Ramos (cell line): ENCODE results near the gene VSIG10L.

Source experiments
- in situ Hi-C: fragments of 300-500 bp; cut with MboI; formaldehyde crosslinking; loops from one replicate; pipeline ENCODE4 v1.14.3; 2022; ENCODE audit warnings: low sequenced_read_pairs; ENCODE audit not compliant: unreplicated experiment

VSIG10L gene

DNA sequence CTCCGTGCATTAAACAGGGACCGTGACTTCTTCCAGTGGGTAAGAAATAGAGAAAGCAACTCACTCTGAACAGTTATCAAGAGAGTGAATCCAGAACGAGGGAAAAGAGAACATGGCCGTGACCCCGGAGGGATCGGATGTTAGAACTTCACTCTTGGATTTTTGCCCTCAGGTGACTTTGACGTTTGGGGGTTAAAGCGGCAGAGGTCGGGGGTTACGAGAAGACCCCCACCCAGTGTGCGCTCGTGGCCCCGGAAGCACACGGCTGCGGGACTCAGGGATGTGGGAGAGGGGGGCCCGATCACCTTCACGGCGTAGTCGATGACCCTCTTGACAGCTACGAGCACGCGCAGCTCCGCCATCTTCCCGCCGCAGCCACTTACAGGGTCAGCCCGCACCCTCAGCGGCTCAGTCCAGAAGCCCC lies 24.0 kb upstream of the VSIG10L start, which contains the start of gene ETFB:
TSS of gene ETFB (minus strand) at position 424 of the 424 bp plus-strand sequence. CDS start at position 362, 62 bp downstream.
- in situ Hi-C loops, result no loop called here

DNA sequence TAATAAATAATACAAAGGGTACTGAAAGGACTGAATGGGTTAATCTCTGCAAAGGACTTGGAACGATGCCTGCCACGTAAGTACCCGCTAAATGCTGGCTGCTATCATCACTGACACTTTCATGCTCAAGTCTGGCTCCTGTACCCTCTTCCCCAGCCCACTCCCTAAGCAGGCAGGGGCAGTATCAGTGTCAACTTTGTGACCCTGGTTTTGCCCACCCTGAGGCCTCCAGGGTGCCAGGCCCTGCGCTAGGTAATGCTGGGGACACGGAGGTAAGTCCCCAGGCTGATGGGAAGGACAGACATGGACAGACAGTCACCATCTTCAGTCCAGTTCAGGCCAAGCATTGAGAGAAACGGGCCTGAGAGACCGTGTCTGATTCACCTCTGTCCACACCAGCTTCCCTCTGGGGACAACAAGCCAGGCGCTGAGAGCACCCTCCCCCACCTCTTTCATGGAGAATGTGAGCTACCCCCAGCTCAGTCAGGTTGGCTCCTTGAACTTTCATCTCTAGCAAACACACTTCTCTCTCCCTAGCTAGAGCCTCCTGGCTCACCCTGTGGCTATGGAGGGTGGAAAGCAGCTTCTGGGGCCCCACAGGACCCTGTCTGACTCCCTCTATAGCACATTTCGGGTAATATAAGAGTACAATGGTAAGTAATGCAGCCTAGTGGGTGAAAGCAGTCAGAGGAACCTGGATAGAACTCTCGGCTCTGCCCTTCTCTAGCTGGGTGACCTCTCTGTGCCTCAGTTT lies 23.4 kb upstream of the VSIG10L start:
- in situ Hi-C loops, result no loop called here

DNA sequence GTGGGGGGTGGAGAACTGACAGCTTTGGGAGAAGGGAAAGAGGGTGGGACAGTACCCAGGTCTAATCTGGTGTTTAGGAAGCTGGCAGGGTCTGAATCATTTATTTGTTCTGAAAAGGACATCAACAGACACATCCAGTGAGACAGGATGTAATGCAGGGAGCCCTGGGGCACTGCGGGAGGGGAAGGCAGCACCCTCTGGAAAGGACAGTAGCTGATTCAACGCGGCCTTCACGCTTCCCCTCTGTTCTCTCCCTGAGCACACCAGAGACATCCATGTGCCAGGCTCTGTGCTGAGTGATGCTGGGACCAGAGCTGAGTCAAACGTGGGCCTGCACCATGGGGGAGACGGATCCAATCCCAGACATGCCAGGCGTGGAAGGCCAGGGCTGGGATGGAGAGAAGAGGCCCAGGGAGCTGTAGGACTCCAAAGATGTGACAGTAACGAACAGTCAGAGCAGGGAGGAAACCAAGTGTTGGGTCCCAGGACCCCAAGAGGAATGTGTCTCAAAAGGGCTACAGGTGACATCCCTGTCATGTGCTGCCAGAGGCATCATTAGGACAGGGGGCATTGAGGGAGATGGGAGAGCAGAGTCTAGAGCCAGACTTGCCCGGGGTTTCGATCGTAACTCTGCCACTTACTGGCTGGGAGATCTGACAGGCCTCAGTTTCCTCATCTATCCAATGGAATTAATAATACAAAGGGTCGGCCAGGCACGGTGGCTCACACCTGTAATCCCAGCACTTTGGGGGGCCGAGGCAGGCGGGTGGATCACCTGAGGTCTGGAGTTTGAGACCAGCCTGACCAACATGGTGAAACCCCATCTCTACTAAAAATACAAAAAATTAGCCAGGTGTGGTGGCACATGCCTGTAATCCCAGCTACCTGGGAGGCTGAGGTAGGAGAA lies 22.5 kb upstream of the VSIG10L start:
- in situ Hi-C loops, result no loop called here

DNA sequence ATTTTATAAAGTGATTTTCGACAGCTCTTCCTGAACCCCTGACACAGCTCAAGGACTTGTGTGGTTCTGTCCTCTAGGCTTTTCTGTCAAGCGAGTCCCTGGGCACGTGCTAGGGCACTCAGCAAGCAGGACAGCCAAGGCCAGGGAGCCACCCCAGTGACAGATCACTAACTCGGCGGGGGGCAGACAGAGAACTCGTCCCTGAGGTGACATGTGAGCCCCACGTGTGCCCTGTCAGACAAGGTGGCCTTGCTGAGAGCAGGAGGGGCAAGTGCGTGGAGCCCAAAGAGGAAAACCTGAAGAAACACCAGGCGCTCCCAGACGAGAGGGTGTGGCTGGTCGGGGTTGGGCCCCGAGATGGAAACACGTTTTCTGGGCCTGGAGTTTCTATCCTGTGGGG lies 19.3 kb upstream of the VSIG10L start:
- in situ Hi-C loops, result no loop called here

DNA sequence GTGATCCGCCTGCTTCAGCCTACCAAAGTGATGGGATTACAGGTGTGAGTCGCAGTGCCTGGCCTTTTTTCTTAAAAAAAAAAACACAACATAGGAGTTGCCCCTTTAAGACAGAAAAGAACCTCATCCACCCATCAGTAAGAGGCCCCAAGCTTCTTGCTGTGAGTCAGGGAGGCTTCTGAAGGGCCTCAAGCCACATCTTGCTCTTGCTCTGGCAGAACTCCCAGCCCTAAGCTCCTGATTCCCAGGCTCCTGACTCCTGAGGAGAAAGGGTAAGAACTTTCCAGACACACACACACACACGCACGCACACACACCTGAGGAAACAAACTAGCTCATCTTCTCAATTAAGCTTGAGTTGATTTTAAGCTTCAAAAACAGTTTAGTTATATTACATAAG lies 17.4 kb upstream of the VSIG10L start:
- in situ Hi-C loops, result no loop called here

DNA sequence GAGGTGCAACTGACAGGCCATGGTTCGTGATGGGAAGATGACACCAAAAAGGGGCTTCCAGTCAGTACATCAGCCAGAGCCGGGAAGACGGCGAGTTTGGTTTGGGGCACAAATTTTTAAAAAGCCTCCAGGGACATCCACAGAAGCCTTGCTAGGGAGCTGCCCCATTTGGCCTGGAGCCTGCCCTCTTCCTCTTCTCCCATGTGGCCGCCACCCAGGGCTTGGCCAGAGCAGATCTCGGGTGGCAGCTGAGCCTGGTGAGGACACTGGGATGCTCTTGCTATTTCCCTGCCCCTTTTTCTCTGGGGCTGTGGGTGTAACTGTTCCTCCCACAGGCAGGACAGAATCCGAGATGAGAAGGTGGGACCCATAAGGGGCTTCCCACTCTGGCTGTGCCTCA lies 16.0 kb upstream of the VSIG10L start:
- in situ Hi-C loops, result no loop called here

DNA sequence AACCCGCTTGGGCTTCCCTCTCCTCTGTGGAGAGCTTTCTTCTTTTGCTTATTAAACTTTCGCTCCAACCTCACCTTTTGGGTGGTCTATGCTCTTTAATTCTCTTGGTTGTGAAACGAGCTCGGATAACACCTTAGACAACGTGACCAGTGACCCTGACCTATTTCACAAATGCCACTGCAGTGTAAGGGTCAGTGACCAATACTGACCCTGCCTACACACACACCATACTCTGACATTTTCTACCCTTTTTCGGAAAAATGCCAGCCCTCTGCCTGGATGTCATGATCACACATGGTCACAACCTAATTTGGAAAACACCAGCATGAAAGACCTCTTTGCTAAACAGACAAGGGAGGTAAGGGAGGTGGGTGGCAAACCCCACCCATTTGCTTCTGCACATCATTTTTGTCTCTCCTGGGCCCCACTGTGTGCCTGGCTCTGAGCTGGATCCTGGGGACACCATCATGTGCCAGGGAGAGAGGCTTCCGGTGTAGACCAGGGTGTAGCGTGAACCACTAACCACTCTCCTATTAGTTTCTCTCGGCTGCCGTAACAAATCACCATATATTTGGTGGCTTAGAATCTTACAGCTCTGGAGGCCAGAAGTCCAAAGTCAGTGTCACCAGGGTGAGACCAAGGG lies 14.3 kb upstream of the VSIG10L start:
- in situ Hi-C loops, result no loop called here

DNA sequence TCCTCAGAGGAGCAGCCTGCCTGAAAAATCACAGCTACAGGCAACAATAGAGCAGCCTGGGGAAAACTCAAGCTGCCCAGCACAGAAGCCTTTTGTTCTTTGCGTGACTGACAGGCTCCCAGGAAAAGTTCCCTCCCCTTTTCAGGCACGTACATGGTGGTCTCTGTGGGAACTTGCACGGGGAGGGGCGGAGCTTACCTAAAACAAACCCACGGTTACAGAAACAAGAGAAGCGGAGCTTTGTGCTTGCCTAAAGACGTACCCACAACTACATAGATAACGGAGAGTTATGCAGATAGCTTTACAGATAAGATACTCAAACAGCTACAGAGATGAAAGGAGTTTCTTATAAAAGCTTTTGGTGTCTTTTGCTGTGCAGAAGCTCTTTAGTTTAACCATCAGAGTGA lies 12.8 kb upstream of the VSIG10L start:
- in situ Hi-C loops, result no loop called here

DNA sequence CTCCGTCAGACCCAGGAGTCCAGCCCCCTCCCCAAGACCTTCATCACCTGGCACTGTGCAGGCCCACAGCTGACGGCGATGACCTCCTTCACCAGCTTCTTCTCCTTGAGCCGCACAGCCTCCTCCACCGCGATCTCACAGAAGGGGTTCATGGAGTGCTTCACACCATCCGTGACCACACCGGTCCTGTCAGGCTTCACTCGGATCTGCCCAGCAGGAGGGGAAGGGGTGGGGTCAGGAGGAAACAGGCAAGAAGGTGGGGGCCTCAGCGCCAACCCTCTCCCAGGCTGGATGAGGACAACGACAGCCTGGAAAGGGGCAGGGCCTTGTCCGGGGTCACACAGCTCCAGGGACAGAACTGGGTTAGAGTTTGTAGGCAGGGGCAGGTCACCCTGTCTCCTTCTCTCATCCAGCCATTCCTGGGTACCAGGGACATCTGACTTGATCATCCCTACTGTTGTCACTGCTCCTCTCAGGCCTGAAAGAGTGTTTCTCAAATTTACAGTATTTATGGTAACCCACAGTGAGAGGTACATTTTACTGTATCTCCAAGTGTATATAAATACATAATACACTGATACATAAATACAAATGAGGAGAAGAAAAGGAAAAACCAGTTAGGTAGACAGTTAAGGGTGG lies 12.3 kb upstream of the VSIG10L start:
- in situ Hi-C loops, result no loop called here

DNA sequence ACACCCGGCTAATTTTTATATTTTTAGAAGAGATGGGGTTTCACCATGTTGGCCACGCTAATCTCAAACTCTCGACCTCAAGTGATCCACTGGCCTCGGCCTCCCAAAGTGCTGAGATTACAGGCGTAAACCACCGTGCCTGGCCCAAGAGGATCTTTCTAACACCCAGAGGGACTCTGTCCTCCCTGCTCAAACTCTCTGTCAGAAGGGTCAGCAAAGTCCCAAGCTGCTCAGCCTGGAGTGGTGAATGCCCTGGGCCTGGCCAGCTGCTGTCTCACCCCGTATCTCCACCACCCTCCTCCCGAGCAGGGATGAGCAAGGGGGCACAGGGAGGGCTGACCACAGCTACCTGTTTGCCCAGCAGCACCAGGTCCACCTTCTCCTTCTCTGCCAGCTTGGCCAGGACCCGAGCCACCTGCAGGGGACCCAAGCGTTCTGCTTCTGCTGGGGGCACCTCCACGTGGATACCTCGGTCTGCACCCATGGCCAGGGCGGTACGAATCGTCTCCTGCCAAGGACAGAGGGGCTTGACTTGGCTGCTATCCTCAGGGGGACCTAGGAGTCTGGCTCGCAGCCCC lies 10.9 kb upstream of the VSIG10L start:
- in situ Hi-C loops, result no loop called here

DNA sequence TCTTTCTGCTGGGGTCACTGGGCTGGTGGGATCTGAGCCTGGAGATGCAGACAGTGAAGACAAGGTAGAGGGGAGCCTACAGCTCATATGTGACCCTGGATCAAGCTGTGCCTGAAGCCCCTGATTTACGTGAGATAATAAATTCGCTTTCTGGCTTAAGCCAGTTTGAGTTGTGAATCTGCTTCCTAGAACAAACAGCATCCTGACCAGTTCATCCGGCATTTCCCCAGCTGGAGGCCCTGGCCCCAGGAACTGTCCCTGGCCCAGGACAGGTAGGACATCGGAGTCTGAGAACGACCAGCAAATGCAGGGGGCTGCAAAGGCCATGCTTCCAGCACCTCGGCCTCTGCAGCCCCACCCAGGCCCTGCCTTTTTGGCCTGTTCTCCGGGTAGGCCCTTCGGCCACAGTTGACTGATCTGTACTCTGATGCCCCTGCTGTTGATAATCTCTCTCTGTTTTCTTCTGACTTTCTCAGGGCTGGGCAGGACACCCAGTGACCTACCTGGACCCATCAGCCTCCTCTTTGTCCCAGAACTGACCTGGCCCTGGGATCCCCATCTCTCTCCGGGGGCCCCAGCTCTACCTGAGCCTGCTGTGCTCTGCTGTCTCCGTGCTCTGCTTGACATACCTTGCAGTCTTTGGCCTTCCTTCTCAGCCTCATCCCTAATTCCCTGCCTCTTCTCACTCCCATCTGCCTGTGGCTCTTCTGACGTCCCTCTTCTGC lies 9.5 kb upstream of the VSIG10L start:
- in situ Hi-C loops, result no loop called here

DNA sequence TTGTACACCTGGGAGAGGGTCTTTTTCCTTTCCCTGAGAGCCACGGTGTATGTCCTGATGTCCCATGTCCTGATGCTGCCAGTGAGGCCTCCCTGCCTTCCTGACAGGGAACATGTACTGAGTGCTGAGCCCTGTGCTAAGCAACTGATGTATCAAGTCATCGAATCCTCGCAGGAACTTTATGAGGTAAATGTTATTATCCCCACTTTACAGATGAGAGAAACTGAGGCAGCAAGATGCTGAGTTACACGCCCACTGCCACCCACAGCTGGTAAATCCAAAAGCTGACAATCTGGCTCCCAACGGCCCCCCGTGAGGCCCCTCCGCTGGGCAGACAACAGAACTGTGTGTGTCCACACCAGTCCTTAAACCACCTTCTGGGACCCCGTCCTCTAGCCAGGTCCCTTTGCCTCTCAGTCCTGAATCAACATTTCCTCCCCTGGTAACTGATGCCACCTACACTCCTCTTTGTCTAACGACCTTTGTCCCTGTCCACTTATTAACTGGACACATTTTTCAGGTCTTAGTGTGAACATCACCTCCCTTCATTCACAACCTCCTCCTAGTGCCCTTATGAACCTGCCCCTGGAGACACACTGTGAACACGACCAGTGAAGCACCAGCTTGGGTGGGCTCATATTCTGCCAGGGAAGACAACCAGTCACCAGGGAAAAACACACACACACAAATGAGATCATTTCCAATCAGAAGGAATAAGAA lies 5.4 kb upstream of the VSIG10L start:
- in situ Hi-C loops, result no loop called here

DNA sequence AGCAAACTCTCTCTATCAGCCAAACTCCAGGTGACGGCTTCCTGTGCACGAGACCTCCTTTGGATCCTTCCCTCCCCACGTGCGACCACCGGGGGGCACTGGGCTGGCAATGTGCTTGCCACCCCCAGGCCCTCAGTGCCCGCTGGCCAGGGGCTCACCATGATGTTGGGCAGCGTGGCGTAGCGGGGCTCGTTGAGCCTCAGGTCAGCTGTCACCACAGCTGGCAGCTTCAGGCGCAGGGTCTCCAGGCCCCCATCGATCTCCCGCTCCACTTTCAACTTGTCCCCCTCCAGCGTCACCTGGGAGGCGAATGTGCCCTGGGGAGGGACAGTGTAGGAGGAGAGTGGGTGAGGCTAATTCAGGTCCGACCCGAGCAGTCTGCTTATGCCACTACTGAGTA lies 4.8 kb upstream of the VSIG10L start:
- in situ Hi-C loops, result no loop called here

DNA sequence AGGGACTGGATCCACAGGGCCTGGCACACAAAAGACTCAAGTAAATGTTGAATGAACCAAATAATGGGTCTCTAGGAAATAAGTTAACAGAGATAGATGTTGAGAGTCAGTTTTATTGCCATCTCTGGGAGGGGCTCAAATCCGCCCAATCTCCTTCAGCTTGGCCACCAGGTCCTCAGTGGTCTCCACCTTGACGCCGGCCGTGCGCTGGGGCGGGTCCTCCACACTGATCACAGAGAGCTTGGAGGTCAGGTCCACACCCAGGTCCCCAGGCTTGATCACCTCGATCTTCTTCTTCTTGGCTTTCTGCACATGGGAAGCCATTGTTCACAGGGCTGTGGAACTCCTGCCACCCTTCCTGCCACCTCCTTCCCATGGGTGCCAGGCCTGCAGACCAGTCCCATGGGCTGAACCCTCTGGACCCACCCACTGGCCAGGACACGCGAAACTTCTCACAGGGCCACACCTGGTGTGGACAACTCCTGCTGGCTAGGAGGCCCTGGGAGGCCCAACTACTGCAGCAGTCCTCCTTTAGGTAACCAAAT lies 3.2 kb upstream of the VSIG10L start:
- in situ Hi-C loops, result no loop called here

DNA sequence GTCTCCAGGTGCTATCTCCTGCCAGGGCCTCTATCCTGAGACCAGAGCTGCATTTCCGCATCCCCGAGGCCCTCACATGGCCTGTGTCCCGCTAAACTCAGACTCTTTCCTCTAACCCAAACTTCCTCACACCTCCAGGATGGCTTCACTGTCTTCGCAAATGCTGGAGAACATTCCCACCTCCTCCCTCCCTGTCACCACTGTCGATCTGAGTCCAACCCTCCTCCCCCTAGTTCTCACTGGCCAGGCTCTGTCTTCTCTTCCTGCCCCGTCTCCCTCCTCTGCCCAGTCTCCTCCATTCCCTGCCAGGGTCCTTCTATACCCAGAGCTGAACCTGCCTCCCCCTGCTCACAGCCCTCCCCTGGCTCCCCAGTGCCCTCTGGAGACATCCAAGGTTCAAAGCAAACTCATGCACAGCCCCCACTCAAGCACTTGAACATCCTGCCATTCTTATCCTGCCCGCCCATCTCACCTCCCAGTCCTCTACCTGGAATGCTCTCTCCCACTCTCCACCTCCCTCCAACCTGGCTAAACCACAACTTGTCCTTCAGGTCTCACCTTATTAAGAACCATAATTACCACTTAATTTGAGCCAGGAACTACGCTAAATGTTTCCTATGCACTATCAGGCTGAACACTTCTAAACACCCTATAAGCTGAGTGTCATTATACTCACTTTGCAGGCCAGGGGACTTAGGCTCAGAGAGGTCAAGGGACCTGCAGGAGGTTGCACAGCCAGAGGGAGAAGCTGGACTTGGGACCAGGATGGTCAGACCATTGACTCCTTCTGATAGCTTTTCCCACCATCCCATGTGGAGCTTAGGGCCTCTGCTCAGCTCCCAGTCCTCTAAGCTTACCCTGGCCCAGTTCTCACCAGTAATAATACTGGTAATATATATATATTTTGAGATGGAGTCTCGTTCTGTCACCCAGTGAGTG lies 961 bp upstream of the VSIG10L start:
- in situ Hi-C loops, result no loop called here

DNA sequence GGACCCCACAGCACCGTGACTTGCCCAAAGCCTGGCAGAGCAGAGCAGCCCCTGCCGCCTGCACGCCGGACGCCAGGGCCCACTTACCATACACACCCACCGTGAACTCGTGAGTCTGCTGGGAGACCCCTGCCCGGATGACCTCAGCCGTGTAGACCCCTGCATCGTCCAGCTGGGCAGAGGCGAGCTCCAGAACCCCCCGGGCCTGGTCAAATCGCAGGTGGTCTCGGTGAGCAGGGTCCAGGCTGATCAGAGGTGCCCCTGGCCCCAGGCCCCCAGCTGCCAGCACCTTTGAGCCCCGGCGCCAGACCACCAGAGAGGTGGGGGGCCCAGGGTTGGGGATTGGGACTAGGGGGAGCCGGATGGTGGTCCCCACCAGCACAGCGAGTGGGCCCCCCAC lies 873 bp downstream of the VSIG10L start:
- in situ Hi-C loops, result no loop called here
